Breast epithelium (tissue), 3 donors: ENCODE data around the gene LENG8.

Experiments used
- POLR2A ChIP-seq: fragments of 450-650 bp; IDR thresholded peaks from one replicate; pipeline ENCODE4 v1.6.1; 2016; ENCODE audit warnings: antibody characterized with exemption, mild to moderate bottlenecking, moderate library complexity
- POLR2AphosphoS5 ChIP-seq, 3 donors: sonication (generic); formaldehyde crosslinking; IDR thresholded peaks; one replicate each; pipeline ENCODE4 v1.6.1; 2017; ENCODE audit warnings: antibody characterized with exemption in 3 of 3
- TF ChIP-seq, protein P1 (sequence below), 3 donors: fragments of 450-650 bp; IDR thresholded peaks; one replicate each; pipeline ENCODE4 v1.5.1; 2016 to 2017; ENCODE audit warnings: antibody characterized with exemption in 3 of 3, mild to moderate bottlenecking in 3 of 3, moderate library complexity in 3 of 3

DNA sequence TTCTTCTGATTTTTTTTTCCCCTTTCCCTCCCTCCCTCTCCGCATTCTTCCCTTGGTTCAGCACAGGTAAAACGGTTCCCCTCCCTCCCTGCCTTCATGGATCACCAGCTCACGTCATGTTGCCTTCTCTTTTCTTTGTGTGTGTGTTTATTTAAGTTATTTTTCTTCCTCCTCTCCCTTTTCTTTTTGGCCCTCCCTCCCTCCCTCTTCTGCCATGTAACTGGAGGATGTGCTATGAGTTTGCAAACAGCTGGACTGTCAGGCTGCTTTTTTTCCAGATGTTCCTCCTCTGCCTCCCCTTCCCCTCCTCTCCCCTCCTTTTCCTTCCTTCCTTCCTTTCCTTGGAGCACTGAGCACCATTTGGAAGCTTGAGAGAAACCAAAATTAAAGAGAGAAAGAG, 12.6 kb downstream of the LENG8 start:
- TF ChIP-seq, protein P1, sequence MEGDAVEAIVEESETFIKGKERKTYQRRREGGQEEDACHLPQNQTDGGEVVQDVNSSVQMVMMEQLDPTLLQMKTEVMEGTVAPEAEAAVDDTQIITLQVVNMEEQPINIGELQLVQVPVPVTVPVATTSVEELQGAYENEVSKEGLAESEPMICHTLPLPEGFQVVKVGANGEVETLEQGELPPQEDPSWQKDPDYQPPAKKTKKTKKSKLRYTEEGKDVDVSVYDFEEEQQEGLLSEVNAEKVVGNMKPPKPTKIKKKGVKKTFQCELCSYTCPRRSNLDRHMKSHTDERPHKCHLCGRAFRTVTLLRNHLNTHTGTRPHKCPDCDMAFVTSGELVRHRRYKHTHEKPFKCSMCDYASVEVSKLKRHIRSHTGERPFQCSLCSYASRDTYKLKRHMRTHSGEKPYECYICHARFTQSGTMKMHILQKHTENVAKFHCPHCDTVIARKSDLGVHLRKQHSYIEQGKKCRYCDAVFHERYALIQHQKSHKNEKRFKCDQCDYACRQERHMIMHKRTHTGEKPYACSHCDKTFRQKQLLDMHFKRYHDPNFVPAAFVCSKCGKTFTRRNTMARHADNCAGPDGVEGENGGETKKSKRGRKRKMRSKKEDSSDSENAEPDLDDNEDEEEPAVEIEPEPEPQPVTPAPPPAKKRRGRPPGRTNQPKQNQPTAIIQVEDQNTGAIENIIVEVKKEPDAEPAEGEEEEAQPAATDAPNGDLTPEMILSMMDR (IDR thresholded peaks at IDR 0.05), result no peak
- TF ChIP-seq POLR2AphosphoS5 (IDR thresholded peaks at IDR 0.05) (no peak), POLR2A (no peak)
